A673 (cell line): ENCODE measurements around the gene C16orf82.

ENCODE experiments used
- EZH2 ChIP-seq: fragments of 200-600 bp; sonication (generic); IDR thresholded peaks from 2 replicates; pipeline ENCODE4 v1.6.1; 2017; ENCODE audit warnings: borderline replicate concordance, low read depth, mild to moderate bottlenecking, mixed read lengths, antibody characterized with exemption, low read length; ENCODE audit not compliant: poor library complexity, severe bottlenecking
- TF ChIP-seq, protein P1 (sequence below): fragments of 300-800, 200-600 bp; sonication (generic); conservative IDR thresholded peaks from 2 replicates; pipeline ENCODE4 v1.5.1; 2017; ENCODE audit warnings: low read depth, mild to moderate bottlenecking, antibody characterized with exemption, low read length, moderate library complexity, mixed read lengths

DNA sequence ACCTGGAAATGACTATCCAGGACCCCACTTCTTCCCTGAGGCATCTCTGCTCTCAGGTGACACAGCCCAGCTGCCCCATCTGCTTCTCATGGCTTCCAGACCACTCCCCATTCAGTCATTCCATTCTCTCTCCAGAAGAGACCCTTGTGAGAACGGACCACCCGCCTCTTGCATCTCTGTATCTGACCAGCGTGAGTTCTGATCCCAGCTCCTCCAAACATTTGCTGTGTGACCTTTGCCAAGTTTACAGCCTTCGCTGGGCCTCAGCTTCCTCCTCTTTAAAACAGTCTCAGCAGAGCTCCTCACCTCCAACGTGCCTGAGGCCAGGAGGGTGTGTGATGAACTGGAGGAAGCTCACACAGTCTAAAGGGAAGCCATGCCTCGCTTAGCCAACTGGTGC is 39.6 kb downstream of the C16orf82 start:
- TF ChIP-seq EZH2: no peak
- TF ChIP-seq, protein P1, sequence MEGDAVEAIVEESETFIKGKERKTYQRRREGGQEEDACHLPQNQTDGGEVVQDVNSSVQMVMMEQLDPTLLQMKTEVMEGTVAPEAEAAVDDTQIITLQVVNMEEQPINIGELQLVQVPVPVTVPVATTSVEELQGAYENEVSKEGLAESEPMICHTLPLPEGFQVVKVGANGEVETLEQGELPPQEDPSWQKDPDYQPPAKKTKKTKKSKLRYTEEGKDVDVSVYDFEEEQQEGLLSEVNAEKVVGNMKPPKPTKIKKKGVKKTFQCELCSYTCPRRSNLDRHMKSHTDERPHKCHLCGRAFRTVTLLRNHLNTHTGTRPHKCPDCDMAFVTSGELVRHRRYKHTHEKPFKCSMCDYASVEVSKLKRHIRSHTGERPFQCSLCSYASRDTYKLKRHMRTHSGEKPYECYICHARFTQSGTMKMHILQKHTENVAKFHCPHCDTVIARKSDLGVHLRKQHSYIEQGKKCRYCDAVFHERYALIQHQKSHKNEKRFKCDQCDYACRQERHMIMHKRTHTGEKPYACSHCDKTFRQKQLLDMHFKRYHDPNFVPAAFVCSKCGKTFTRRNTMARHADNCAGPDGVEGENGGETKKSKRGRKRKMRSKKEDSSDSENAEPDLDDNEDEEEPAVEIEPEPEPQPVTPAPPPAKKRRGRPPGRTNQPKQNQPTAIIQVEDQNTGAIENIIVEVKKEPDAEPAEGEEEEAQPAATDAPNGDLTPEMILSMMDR: no peak
